ENCODE results near the gene MROH2A.

MROH2A gene, protein sequence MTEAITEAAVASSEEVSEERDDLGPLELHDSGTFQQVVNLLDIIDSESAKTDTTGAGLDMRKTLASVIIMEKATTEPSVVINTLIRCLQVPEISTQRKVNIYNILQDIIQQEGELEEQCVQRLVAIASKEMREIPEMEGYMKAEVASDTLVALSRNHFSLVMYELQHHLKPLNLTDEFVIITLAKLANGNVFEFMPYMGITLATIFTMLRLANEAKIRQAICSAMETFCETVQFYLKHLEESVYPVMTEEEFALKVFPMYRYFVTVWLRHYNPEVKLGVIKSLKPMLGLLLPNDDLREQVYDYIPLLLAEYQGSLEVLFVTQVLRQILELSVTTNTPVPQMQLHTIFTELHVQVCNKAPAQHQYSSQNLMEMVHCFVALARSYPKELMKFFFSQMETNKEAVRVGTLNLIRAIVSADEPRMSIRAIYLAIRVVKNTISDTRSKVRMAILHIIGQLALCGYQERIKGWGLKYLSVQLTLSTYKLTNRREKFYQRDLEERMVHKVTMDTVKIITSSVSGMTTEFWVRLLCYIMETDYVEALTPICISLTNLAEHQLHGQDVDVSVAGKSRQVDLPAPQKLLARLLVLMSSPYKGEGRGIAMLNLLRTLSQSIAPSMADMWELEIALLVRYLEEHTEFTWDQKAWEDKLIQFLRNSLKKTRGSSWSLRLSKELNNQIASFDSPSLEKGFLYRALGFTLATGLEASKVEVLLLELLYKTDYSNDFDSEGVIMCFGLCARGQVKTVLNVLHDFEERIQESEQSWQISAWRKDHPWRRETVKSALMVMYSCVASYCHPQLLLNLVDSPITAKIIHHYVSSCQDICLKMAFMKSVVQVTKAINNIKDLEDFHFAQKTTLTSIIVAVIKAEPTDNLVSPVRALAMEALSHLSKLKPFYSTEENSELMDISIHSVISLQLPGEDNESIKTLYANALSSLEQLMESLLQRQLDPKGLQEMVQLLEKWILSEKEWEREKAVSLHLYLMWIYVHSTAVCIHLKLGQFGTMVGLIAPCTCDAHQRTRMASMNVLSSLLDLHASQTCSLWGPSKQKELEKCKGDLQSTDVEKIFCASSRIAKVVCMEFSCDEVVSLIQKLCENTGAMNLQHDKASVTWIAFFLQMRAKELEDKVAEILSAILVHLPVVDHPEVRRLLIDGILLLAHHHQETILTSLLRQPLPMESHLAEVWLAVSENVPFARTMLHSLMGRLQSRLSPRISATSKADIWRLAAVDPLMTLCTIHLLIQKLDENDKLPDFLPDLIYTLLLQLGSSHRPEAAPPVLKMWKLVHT (N-terminal part only)

DNA sequence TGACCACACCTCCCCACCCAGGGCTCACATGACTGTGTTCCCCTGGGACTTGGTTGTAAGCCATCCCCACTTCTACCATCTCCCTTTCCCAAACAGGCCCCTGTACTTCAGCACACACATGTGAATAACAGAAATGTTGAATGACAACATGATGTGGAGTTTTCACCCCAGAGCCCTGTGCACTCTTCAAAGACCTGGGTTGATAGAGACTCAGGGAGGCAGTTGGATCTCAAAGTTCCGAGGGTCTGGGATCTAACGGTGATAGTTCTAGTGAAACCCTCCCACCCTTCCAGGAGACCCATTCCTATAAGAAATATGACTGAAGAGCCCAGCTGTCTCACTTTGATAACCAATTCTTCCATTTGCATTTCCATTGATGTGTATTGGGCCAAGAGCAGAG lies at the start of gene MROH2A:
Gene MROH2A, plus strand, starts transcription at position 301 of the 400 bp plus-strand sequence. CDS start 1,029 bp downstream, outside the sequence.
- TF ChIP-seq GATA3 (IDR thresholded peaks at IDR 0.05; ENCODE audit: low read depth, low read length) (no peak), GATA2 (IDR thresholded peaks at IDR 0.05; ENCODE audit: low read depth, low read length) (no peak)

DNA sequence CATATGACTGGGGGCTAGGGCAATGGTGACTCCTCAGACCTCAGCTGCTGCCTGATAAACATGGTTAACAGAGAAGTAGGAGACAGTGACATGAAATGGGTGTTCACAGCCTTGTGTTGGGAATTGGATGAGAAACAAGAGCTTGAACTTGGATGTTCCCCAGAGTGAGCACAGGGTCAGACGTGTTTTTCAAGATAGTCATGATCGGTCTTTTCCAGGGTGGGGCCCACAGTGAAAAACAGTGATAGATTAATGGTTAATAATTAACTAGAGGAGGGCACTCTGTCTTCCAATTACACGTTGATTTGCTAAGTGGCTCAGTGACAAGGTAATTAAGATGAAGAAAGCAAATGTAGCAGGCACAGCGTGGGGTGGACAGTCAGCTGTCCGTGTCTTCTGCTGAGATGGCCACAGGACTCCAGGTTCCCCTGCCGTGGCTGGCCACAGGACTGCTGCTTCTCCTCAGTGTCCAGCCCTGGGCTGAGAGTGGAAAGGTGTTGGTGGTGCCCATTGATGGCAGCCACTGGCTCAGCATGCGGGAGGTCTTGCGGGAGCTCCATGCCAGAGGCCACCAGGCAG lies 49.3 kb upstream of the MROH2A start, which contains the start of gene UGT1A3:
Gene UGT1A3, plus strand, starts transcription at position 320 of the 579 bp plus-strand sequence. Its CDS starts 85 bp downstream, at position 405.
- TF ChIP-seq GATA3 (IDR thresholded peaks at IDR 0.05; ENCODE audit: low read depth, low read length) (no peak), GATA2 (IDR thresholded peaks at IDR 0.05; ENCODE audit: low read depth, low read length) (no peak)

DNA sequence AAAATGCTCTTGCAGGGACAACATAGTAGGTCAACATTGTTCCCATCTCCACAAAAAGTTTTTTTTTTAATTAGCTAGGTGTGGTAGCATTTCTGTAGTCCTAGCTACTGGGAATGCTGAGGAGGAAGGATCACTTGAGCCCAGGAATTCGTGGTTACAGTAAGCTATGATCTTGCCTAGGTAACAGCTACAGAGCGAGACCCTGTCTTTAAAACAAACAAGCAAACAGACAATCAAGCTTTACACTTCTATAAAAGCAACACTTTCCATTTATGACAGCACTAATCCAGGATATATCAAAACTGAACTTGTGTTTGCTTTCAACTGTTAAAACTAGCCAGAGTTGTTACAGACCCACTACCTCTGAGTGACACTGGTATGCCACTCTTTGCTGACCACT lies 37.3 kb upstream of the MROH2A start:
- TF ChIP-seq GATA3 (IDR thresholded peaks at IDR 0.05; ENCODE audit: low read depth, low read length) (no peak), GATA2 (IDR thresholded peaks at IDR 0.05; ENCODE audit: low read depth, low read length) (no peak)

DNA sequence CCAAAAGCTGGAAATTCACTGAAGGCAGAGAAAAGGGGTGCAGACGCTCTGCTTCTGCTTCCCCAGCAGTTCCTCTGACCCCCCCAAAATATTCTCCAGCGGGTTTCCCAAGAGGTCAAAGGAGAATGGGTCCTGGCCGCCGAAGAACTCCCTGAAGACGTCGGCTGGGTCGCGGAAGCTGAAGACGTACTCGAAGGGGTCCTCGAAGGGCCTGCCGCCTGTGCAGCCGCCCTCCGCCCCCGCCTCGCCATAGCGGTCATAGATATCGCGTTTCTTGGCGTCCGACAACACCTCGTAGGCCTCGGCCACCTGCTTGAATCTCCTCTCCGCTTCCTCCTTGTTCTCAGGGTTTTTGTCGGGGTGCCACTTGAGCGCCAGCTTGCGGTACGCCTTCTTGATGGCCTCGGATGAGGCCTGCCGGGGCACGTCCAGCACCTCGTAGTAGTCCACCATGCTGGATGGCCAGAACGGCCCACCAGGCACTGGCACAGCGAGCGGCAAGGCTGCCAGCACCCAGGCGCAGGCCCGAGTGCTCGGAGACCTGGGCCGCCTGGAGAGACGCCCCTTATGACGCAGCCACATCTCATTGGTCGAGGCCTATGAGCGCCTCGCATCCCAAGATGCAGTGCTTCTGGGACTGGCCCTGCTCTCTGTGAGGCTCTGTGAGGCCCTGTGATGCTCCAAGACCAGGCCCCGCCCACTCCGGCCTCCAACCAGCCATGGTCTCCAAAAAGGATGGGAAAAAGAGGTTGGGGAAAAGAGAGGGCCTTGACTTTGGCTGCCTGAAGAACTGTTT lies 34.5 kb upstream of the MROH2A start:
- TF ChIP-seq GATA3 (IDR thresholded peaks at IDR 0.05; ENCODE audit: low read depth, low read length) (no peak), GATA2 (IDR thresholded peaks at IDR 0.05; ENCODE audit: low read depth, low read length) (no peak)

DNA sequence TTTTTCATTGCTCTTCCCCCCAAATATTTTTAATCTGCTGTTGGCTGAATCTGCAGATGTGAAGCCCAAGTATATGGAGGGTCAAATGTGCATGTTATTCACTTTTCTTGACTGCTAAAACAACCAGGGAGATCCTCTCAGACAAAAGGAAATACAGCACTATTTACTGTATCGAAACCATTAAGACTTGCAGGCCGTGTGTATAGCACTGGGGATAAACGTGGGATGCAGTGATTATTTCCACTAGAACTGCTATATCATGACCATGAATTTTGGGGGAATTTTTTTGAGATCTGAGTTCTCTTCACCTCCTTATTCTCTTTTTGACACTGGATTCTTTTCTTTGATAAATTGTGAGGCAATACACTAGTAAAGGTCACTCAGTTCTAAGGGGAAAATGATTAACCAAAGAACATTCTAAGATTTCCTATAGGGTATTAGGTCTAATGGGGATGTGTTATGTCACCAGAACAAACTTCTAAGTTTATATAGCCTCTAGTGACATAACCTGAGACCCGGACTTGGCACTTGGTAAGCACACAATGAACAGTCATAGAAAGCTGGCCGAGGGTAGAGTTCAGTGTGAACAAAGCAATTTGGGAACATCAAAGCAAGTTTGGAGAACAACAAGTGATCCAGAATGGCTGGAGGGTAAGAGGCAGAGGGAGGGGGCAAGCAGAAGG lies 32.9 kb upstream of the MROH2A start:
- TF ChIP-seq GATA3 (IDR thresholded peaks at IDR 0.05; ENCODE audit: low read depth, low read length) (no peak), GATA2 (IDR thresholded peaks at IDR 0.05; ENCODE audit: low read depth, low read length) (no peak)

DNA sequence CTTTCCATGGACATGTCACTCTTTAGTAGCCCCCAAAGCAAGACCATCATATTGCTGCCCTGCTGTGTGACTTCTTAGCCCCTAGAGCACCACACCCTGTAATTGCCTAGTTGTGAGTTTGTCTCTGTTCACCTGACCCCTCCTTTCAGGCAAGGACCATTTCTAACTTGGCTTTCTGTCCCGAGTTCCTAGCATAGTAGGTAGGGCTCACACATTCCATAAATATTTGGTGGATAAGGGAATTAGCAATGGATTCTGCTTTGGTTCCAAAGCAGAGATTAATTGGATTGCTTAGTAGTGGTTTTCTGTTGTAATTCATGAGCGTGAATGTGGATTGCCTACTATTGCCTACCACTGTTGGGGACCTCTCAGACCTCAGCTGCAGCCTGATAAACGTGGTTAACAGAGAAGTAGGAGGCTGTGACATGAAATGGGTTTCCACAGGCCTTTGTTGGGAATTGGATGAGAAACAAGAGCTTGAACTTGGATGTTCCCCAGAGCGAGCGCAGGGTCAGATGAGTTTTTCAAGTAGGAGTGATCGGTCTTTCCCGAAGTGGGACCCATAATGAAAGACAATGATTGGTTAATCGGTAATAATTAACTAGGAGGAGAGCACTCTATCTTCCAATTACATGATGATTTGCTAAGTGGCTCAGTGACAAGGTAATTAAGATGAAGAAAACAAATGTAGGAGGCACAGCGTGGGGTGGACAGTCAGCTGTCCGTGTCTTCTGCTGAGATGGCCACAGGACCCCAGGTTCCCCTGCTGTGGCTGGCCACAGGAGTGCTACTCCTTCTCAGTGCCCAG lies 31.5 kb upstream of the MROH2A start:
- TF ChIP-seq GATA2 (IDR thresholded peaks at IDR 0.05; ENCODE audit: low read depth, low read length) = no peak
- no peak for TF ChIP-seq GATA3 (IDR thresholded peaks at IDR 0.05; ENCODE audit: low read depth, low read length)

DNA sequence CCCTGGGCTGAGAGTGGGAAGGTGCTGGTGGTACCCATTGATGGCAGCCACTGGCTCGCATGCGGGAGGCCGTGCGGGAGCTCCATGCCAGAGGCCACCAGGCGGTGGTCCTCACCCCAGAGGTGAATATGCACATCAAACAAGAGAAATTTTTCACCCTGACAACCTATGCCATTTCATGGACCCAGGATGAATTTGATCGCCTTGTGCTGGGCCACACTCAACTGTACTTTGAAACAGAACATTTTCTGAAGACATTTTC lies 30.9 kb upstream of the MROH2A start:
- no peak for TF ChIP-seq GATA2 (IDR thresholded peaks at IDR 0.05; ENCODE audit: low read depth, low read length)
- TF ChIP-seq GATA3 (IDR thresholded peaks at IDR 0.05; ENCODE audit: low read depth, low read length) = no peak

DNA sequence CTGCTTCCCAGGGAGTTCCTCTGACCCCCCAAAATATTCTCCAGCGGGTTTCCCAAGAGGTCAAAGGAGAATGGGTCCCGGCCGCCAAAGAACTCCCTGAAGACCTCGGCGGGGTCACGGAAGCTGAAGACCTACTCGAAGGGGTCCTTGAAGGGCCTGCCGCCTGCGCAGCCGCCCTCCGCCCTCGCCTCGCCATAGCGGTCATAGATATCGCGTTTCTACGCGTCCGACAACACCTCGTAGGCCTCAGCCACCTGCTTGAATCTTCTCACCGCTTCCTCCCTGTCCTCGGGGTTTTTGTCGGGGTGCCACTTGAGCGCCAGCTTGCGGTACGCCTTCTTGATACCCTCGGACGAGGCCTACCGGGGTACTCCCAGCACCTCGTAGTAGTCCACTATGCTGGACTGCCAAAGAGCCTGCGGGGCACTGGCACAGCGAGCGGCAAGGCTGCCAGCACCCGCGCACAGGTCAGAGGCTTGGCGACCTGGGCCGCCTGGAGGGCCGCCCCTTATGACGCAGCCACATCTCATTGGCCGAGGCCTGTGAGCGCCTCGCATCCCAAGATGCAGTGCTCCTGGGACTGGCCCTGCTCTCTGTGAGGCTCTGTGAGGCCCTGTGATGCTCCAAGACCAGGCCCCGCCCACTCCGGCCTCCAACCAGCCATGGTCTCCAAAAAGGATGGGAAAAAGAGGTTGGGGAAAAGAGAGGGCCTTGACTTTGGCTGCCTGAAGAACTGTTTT lies 23.1 kb upstream of the MROH2A start:
- no peak for TF ChIP-seq GATA2 (IDR thresholded peaks at IDR 0.05; ENCODE audit: low read depth, low read length)
- no peak for TF ChIP-seq GATA3 (IDR thresholded peaks at IDR 0.05; ENCODE audit: low read depth, low read length)

DNA sequence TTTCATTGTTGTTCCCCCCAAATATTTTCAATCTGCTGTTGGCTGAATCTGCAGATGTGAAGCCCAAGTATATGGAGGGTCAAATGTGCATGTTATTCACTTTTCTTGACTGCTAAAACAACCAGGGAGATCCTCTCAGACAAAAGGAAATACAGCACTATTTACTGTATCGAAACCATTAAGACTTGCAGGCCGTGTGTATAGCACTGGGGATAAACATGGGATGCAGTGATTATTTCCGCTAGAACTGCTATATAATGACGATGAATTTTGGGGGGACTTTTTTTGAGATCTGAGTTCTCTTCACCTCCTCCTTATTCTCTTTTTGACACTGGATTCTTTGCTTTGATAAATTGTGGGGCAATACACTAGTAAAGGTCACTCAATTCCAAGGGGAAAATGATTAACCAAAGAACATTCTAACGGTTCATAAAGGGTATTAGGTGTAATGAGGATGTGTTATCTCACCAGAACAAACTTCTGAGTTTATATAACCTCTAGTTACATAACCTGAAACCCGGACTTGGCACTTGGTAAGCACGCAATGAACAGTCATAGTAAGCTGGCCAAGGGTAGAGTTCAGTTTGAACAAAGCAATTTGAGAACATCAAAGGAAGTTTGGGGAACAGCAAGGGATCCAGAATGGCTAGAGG lies 21.6 kb upstream of the MROH2A start:
- TF ChIP-seq GATA3 (IDR thresholded peaks at IDR 0.05; ENCODE audit: low read depth, low read length) (no peak), GATA2 (IDR thresholded peaks at IDR 0.05; ENCODE audit: low read depth, low read length) (no peak)

DNA sequence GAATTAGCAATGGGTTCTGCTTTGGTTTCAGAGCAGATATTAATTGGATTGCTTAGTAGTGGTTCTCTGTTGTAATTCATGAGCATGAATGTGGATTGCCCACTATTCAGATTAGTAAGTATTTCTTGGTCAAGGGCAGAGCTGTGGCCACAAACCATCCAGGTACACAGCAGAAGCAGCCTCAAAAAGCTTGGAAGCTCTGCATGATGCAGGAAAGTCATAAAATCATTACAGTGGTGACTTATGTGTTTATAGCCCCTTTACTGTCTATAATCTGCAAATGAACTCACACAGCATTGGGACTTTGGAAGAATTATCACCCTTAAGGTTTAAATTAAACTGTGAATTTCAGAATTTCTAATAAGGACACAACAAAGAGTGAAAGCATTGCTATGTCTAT lies 20.0 kb upstream of the MROH2A start:
- no peak for TF ChIP-seq GATA2 (IDR thresholded peaks at IDR 0.05; ENCODE audit: low read depth, low read length)
- no peak for TF ChIP-seq GATA3 (IDR thresholded peaks at IDR 0.05; ENCODE audit: low read depth, low read length)

DNA sequence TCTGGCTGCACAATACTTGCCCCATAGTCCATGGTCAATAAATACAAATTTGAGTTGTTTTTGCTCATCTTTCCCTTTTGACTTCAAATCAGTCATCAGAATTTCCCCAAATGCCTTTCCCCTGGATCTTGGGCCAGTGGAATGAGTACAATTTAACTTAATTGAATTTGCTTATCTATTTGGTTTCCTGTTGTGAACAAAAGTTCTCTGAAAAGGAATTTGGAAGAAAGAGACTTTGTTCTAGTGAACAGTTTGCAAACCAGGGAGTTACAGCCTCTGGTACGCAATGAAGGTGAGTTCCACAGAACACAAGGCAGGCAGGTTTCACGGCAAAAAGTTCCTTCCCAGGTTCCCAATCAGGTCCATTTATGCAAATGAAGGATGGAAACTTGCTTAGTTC lies 19.3 kb upstream of the MROH2A start:
- TF ChIP-seq GATA2 (IDR thresholded peaks at IDR 0.05; ENCODE audit: low read depth, low read length) (no peak), GATA3 (IDR thresholded peaks at IDR 0.05; ENCODE audit: low read depth, low read length) (no peak)
